Measurements from ENCODE around the gene ADCY6.

The ADCY6 gene

DNA sequence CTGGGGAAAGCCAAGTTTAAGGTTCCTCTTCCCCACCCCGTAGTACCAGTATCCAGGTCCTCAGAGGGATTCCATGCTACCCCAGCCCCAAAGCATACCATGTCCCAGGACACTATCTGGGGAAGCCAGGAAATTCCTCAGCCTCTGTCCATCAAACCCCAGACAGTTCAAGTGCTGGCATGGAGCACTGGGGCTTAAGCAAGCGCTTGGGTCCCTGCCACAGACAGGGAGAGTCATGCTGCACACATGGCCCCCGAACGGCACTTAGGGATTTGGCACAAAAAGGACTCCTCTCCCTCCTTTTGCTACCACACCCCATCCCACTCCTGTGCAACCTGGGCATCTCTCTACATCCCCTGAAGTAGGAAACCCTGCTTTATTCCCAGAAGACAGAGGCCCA is 21.8 kb downstream of the ADCY6 start:
- H3K4me3 ChIP-seq = no peak overlapping the region
- no peaks in the 10 kb centered on the region for H3K36me3 ChIP-seq (ENCODE audit: insufficient read depth, low read length)
- TF ChIP-seq FOXP2 (optimal IDR thresholded peaks at IDR 0.05; ENCODE audit: control extremely low read depth, extremely low read length, insufficient read depth) (no peak), POLR2AphosphoS5 (IDR thresholded peaks at IDR 0.05; ENCODE audit: borderline replicate concordance, low read depth, low read length) (no peak), EZH2 (IDR thresholded peaks at IDR 0.05) (no peak)
- no peak overlapping the region for H3K27ac ChIP-seq
- no peak overlapping the region for H3K9ac ChIP-seq (ENCODE audit: insufficient read length)
- no peaks in the 10 kb centered on the region for H3K9me3 ChIP-seq (ENCODE audit: low read depth, low read length)
- no peak for DNase-seq (ENCODE audit: low read depth, low spot score)

DNA sequence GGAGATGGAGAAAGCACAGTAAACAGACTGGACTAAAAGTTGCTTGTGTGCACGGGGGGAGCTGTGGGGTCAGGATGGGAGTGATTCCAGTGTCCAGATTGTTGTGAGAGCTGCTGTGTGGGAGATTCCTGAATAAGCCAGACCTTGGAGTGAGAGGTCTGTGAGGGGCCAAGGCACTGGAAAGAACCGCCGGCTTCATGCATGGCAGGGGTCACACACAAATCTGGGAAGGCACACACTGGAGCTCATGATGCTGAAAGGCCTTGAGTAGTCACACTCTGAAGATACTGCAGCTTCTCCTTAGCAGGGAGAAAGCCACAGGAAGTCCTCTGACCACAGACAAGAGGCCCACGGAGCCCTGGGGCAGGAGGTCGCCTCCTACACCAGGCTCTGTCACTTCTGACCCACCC is 23.1 kb downstream of the ADCY6 start:
- H3K4me3 ChIP-seq = no peak overlapping the region
- no peak for DNase-seq (ENCODE audit: low read depth, low spot score)
- H3K9me3 ChIP-seq (ENCODE audit: low read depth, low read length) = no peaks in the 10 kb centered on the region
- no peak overlapping the region for H3K27ac ChIP-seq
- H3K36me3 ChIP-seq (ENCODE audit: insufficient read depth, low read length) = no peaks in the 10 kb centered on the region
- TF ChIP-seq FOXP2 (optimal IDR thresholded peaks at IDR 0.05; ENCODE audit: control extremely low read depth, extremely low read length, insufficient read depth) (no peak), POLR2AphosphoS5 (IDR thresholded peaks at IDR 0.05; ENCODE audit: borderline replicate concordance, low read depth, low read length) (no peak), EZH2 (IDR thresholded peaks at IDR 0.05) (no peak)
- H3K9ac ChIP-seq (ENCODE audit: insufficient read length) = no peak overlapping the region

- H3K9me3 ChIP-seq (ENCODE audit: low read depth, low read length) = no peaks in the 10 kb centered on the region
- H3K27ac ChIP-seq = no peak overlapping the region
- no peaks in the 10 kb centered on the region for H3K36me3 ChIP-seq (ENCODE audit: insufficient read depth, low read length)
- no peak for DNase-seq (ENCODE audit: low read depth, low spot score)
- H3K9ac ChIP-seq (ENCODE audit: insufficient read length) = no peak overlapping the region
- TF ChIP-seq FOXP2 (optimal IDR thresholded peaks at IDR 0.05; ENCODE audit: control extremely low read depth, extremely low read length, insufficient read depth) (no peak), EZH2 (IDR thresholded peaks at IDR 0.05) (no peak), POLR2AphosphoS5 (IDR thresholded peaks at IDR 0.05; ENCODE audit: borderline replicate concordance, low read depth, low read length) (no peak)
- no peak overlapping the region for H3K4me3 ChIP-seq
Measured at GRCh38 chr12:48764521-48764920, 24.4 kb downstream of the ADCY6 start.

DNA sequence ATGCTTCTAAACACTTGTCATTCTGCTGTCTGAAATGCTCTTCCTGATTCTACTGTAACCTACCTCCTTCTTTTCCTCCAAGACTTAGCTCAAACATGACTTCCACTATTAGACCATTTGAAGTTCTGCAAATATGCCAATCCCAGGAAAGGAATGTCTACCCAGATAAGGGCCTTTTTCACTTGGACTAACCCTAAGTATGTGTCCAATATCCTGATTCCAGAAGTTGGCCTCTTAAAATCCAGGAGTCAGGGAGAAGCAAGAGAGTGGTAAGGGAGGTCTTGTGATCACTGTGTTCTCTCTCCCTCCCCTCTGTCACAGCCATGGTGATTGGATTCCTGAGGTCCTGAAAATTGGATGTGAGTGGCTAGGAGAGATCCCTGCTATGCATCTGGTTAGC is 30.2 kb downstream of the ADCY6 start:
- TF ChIP-seq POLR2AphosphoS5 (IDR thresholded peaks at IDR 0.05; ENCODE audit: borderline replicate concordance, low read depth, low read length) (no peak), EZH2 (IDR thresholded peaks at IDR 0.05) (no peak), FOXP2 (optimal IDR thresholded peaks at IDR 0.05; ENCODE audit: control extremely low read depth, extremely low read length, insufficient read depth) (no peak)

DNA sequence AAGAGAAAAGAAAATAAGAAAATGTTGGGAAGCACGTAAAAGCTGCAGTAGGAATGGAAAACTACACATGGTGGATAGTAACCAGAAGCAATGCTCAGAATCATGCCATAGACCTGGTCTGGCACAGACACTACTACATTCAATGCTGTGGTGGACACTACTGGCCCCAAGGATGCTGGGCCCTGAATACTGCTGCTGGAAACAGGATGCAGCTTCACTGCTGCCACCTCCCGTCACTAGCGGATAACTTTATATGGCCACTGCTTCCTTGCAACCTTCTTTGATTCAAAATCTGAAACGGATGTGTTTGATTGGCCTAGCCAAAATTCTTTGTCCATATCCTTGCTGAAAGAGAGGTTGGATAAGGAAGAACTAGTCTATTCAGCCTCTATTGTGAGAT is 30.7 kb downstream of the ADCY6 start:
- DNase-seq (ENCODE audit: low read depth, low spot score) = no peak
- Histone ChIP-seq H3K27ac (no peak overlapping the region), H3K9ac (ENCODE audit: insufficient read length) (no peak overlapping the region), H3K36me3 (ENCODE audit: insufficient read depth, low read length) (no peaks in the 10 kb centered on the region), H3K9me3 (ENCODE audit: low read depth, low read length) (no peaks in the 10 kb centered on the region), H3K4me3 (no peak overlapping the region)
- no peak for TF ChIP-seq FOXP2 (optimal IDR thresholded peaks at IDR 0.05; ENCODE audit: control extremely low read depth, extremely low read length, insufficient read depth)
- TF ChIP-seq EZH2 (IDR thresholded peaks at IDR 0.05) = no peak
- no peak for TF ChIP-seq POLR2AphosphoS5 (IDR thresholded peaks at IDR 0.05; ENCODE audit: borderline replicate concordance, low read depth, low read length)

More for the DNA sequence above, 30.2 kb downstream of the ADCY6 start:
- H3K27ac ChIP-seq = no peak overlapping the region
- no peaks in the 10 kb centered on the region for H3K9me3 ChIP-seq (ENCODE audit: low read depth, low read length)
- no peaks in the 10 kb centered on the region for H3K36me3 ChIP-seq (ENCODE audit: insufficient read depth, low read length)
- no peak overlapping the region for H3K9ac ChIP-seq (ENCODE audit: insufficient read length)
- H3K4me3 ChIP-seq = no peak overlapping the region
- no peak for DNase-seq (ENCODE audit: low read depth, low spot score)

DNA sequence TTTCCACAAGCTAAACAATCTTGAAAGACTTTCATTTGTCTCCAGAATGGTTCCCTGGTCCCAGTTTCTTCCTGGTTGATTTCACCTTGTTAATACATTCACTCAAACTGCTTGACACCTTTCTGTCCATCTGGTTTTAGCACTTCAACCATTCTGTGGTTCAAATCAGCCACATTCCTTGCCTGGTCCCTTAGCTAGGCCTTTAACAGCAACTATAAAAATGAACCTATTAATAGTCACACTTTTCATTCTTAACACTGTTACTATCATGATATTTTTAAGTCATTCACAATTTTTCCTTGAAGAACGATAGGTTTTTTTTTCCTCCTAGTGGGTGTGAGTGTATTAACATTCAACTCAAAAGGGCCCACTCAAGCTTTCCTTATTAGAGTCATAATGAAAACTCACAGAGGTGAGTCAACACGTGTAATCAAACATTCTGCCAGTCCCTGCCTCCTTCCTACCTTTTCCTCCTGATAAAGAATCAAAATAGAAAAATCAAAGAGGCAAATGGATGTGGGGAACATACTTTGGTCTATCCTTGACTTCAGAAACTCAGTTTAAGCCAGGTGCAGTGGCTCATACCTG is 38.0 kb downstream of the ADCY6 start:
- Histone ChIP-seq H3K4me3 (no peak overlapping the region), H3K9me3 (ENCODE audit: low read depth, low read length) (no peaks in the 10 kb centered on the region), H3K9ac (ENCODE audit: insufficient read length) (no peak overlapping the region), H3K36me3 (ENCODE audit: insufficient read depth, low read length) (no peaks in the 10 kb centered on the region), H3K27ac (no peak overlapping the region)
- TF ChIP-seq POLR2AphosphoS5 (IDR thresholded peaks at IDR 0.05; ENCODE audit: borderline replicate concordance, low read depth, low read length) = no peak
- TF ChIP-seq EZH2 (IDR thresholded peaks at IDR 0.05) = no peak
- no peak for TF ChIP-seq FOXP2 (optimal IDR thresholded peaks at IDR 0.05; ENCODE audit: control extremely low read depth, extremely low read length, insufficient read depth)
- DNase-seq (ENCODE audit: low read depth, low spot score) = no peak

DNA sequence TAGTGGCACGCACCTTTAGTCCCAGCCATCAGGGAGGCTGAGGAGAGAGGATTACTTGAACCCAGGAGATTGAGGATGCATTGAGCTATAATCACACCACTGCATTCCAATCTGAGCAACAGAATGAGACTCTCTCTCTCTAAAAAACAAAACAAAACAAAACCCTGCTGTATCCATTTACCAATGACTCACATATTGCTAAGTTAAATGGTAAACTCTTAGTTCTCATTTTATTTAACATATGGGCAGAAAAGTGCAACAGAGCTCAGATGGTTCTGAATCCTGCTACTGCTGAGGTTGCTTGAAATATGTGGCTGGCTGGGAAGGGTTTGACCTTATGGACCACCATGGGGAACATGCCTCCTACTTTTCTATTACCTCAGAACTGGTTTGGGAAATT is 38.7 kb downstream of the ADCY6 start:
- TF ChIP-seq FOXP2 (optimal IDR thresholded peaks at IDR 0.05; ENCODE audit: control extremely low read depth, extremely low read length, insufficient read depth) (no peak), EZH2 (IDR thresholded peaks at IDR 0.05) (no peak), POLR2AphosphoS5 (IDR thresholded peaks at IDR 0.05; ENCODE audit: borderline replicate concordance, low read depth, low read length) (no peak)
- Histone ChIP-seq H3K9ac (ENCODE audit: insufficient read length) (no peak overlapping the region), H3K9me3 (ENCODE audit: low read depth, low read length) (no peaks in the 10 kb centered on the region), H3K4me3 (no peak overlapping the region), H3K36me3 (ENCODE audit: insufficient read depth, low read length) (no peaks in the 10 kb centered on the region), H3K27ac (no peak overlapping the region)
- DNase-seq (ENCODE audit: low read depth, low spot score) = no peak

DNA sequence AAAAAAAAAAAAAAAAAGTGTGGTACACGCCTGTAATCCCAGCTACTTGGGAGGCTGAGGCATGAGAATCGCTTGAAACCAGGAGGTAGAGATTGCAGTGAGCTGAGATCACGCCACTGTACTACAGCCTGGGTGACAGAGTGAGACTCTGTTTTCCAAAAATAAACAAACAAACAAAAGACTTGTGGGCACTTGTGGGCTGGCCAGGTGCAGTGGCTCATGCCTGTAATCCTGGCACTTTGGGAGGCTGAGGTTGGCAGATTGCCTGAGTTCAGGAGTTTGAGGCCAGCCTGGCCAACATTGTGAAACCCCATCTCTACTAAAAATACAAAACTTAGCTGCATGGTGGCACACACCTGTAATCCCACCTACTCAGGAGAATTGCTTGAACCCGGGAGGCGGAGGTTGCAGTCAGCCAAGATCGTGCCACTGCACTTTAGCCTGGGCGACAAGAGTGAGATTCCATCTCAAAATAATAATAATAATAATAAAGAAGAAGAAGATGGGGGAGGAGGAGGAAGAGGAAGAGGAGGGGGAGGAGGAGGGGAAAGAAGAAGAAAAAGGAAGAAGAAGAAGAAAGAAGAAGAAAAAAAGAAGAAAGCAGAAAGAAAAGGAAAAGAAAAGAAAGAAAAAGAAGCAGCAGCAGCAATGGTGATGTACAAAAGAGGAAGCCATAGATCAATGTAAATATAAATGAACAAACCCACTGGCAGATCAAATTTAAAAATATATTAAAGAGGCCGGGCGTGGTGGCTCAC is 44.5 kb downstream of the ADCY6 start:
- Histone ChIP-seq H3K36me3 (ENCODE audit: insufficient read depth, low read length) (no peaks in the 10 kb centered on the region), H3K4me3 (no peak overlapping the region), H3K27ac (no peak overlapping the region), H3K9ac (ENCODE audit: insufficient read length) (no peak overlapping the region), H3K9me3 (ENCODE audit: low read depth, low read length) (no peaks in the 10 kb centered on the region)
- no peak for TF ChIP-seq FOXP2 (optimal IDR thresholded peaks at IDR 0.05; ENCODE audit: control extremely low read depth, extremely low read length, insufficient read depth)
- TF ChIP-seq POLR2AphosphoS5 (IDR thresholded peaks at IDR 0.05; ENCODE audit: borderline replicate concordance, low read depth, low read length) = no peak
- no peak for TF ChIP-seq EZH2 (IDR thresholded peaks at IDR 0.05)
- no peak for DNase-seq (ENCODE audit: low read depth, low spot score)
